MG63 (cell line): ENCODE results near the gene TVP23A. TPM values are rescaled to one million over a fixed set of nuclear protein-coding genes. Genes with fewer than 3 reads are reported as not detected.
"Not testable (repeated sequence)": the region's sequence is repeated elsewhere in the genome, so short reads cannot be mapped to it uniquely, and the experiment has no call there.

Experiments used
- DNase-seq: peaks from one replicate; pipeline ENCODE4 v3.0.0-alpha.2; 2020
- H3K27me3 ChIP-seq: fragments of 250-450 bp; sonication (Bioruptor Pico); 2 replicates; pipeline ENCODE4 v1.5.1; 2020; ENCODE audit warnings: mild to moderate bottlenecking, moderate library complexity
- H3K36me3 ChIP-seq: fragments of 250-450 bp; sonication (Bioruptor Pico); 2 replicates; pipeline ENCODE4 v1.5.1; 2020; ENCODE audit warnings: mild to moderate bottlenecking, moderate library complexity
- H3K4me3 ChIP-seq: fragments of 250-450 bp; sonication (Bioruptor Pico); 2 replicates; pipeline ENCODE4 v1.5.1; 2020; ENCODE audit warnings: mild to moderate bottlenecking, moderate library complexity
- H3K9me3 ChIP-seq: fragments of 250-450 bp; sonication (Bioruptor Pico); 2 replicates; pipeline ENCODE4 v1.5.1; 2020; ENCODE audit warnings: mild to moderate bottlenecking, moderate library complexity
- total RNA-seq: library from RNA; depleted of rRNA; stranded (reverse); fragments of >200 nt; shearing (Covaris generic); gene quantifications from 2 replicates; pipeline ENCODE4 v1.2.3, GENCODE V29; 2014; ENCODE audit warnings: low replicate concordance

TVP23A gene
- total RNA-seq, 1 experiment from 2014 or later: not detected

GRCh38 chr16:10777356-10777755 lies 41.2 kb downstream of the TVP23A start:
- H3K9me3 ChIP-seq: no peaks in the 10 kb centered on the region
- H3K36me3 ChIP-seq: no peaks in the 10 kb centered on the region
- no peaks in the 10 kb centered on the region for H3K27me3 ChIP-seq
- no peak for DNase-seq
- no peak overlapping the region for H3K4me3 ChIP-seq

- H3K27me3 ChIP-seq, H3K4me3 ChIP-seq, H3K36me3 ChIP-seq, H3K9me3 ChIP-seq, DNase-seq: not testable (repeated sequence)
Measured at GRCh38 chr16:10776923-10777322, 41.7 kb downstream of the TVP23A start.

- Histone ChIP-seq H3K9me3 (no peaks in the 10 kb centered on the region), H3K4me3 (no peak overlapping the region), H3K36me3 (no peaks in the 10 kb centered on the region), H3K27me3 (no peaks in the 10 kb centered on the region)
- no peak for DNase-seq
Measured at GRCh38 chr16:10776280-10776679, 42.3 kb downstream of the TVP23A start.

- Histone ChIP-seq H3K9me3 (no peaks in the 10 kb centered on the region), H3K36me3 (no peaks in the 10 kb centered on the region; the same call in 1 of the 2 replicates), H3K4me3 (no peak overlapping the region), H3K27me3 (no peaks in the 10 kb centered on the region)
- DNase-seq: no peak
Measured at GRCh38 chr16:10770907-10771306, 47.7 kb downstream of the TVP23A start.

- H3K9me3 ChIP-seq: no peaks in the 10 kb centered on the region
- H3K27me3 ChIP-seq: no peaks in the 10 kb centered on the region
- no peak overlapping the region for H3K4me3 ChIP-seq
- peaks cover 2% of the 10 kb centered on the region for H3K36me3 ChIP-seq
- DNase-seq: no peak
Measured at GRCh38 chr16:10769381-10769780, 49.2 kb downstream of the TVP23A start.

- H3K27me3 ChIP-seq: no peaks in the 10 kb centered on the region
Measured at GRCh38 chr16:10767127-10767526, 51.5 kb downstream of the TVP23A start.

GRCh38 chr16:10765772-10766171 lies 52.8 kb downstream of the TVP23A start:
- no peak for DNase-seq
- Histone ChIP-seq H3K9me3 (no peaks in the 10 kb centered on the region), H3K4me3 (no peak overlapping the region), H3K27me3 (no peaks in the 10 kb centered on the region), H3K36me3 (peaks cover 2% of the 10 kb centered on the region)

More at GRCh38 chr16:10767127-10767526, 51.5 kb downstream of the TVP23A start:
- H3K9me3 ChIP-seq: no peaks in the 10 kb centered on the region
- no peak for DNase-seq
- no peak overlapping the region for H3K4me3 ChIP-seq
- peaks cover 2% of the 10 kb centered on the region for H3K36me3 ChIP-seq

GRCh38 chr16:10763456-10763855 lies 55.1 kb downstream of the TVP23A start:
- H3K9me3 ChIP-seq: no peaks in the 10 kb centered on the region
- H3K36me3 ChIP-seq: peaks cover 19% of the 10 kb centered on the region
- no peak for DNase-seq
- no peaks in the 10 kb centered on the region for H3K27me3 ChIP-seq
- no peak overlapping the region for H3K4me3 ChIP-seq

- H3K27me3 ChIP-seq: no peaks in the 10 kb centered on the region
- DNase-seq: no peak
- H3K4me3 ChIP-seq: no peak overlapping the region
- H3K36me3 ChIP-seq: peaks cover 24% of the 10 kb centered on the region
- no peaks in the 10 kb centered on the region for H3K9me3 ChIP-seq
Measured at GRCh38 chr16:10762336-10763016, 56.1 kb downstream of the TVP23A start.

- DNase-seq: no peak
- H3K9me3 ChIP-seq: no peaks in the 10 kb centered on the region
- H3K4me3 ChIP-seq: no peak overlapping the region
- no peaks in the 10 kb centered on the region for H3K27me3 ChIP-seq
- H3K36me3 ChIP-seq: peaks cover 31% of the 10 kb centered on the region
Measured at GRCh38 chr16:10761373-10761772, 57.2 kb downstream of the TVP23A start.

- Histone ChIP-seq H3K27me3 (no peaks in the 10 kb centered on the region), H3K36me3 (peaks cover 31% of the 10 kb centered on the region), H3K4me3 (no peak overlapping the region), H3K9me3 (no peaks in the 10 kb centered on the region)
- no peak for DNase-seq
Measured at GRCh38 chr16:10760858-10761257, 57.7 kb downstream of the TVP23A start.

- H3K27me3 ChIP-seq: no peaks in the 10 kb centered on the region
- DNase-seq: no peak
- no peaks in the 10 kb centered on the region for H3K9me3 ChIP-seq
- H3K4me3 ChIP-seq: no peak overlapping the region
- H3K36me3 ChIP-seq: peaks cover 33% of the 10 kb centered on the region
Measured at GRCh38 chr16:10756574-10756973, 62.0 kb downstream of the TVP23A start.

- no peak for DNase-seq
- H3K36me3 ChIP-seq: peaks cover 24% of the 10 kb centered on the region
- no peak overlapping the region for H3K4me3 ChIP-seq
- H3K9me3 ChIP-seq: no peaks in the 10 kb centered on the region
- H3K27me3 ChIP-seq: no peaks in the 10 kb centered on the region
Measured at GRCh38 chr16:10754941-10755340, 63.7 kb downstream of the TVP23A start.

GRCh38 chr16:10753670-10754069 lies 64.9 kb downstream of the TVP23A start:
- H3K27me3 ChIP-seq: no peaks in the 10 kb centered on the region
- H3K4me3 ChIP-seq: no peak overlapping the region
- no peak for DNase-seq
- no peaks in the 10 kb centered on the region for H3K9me3 ChIP-seq
- peaks cover 21% of the 10 kb centered on the region for H3K36me3 ChIP-seq

GRCh38 chr16:10752843-10753523 lies 65.6 kb downstream of the TVP23A start:
- Histone ChIP-seq H3K4me3 (no peak overlapping the region), H3K36me3 (peaks cover 22% of the 10 kb centered on the region), H3K27me3 (no peaks in the 10 kb centered on the region), H3K9me3 (no peaks in the 10 kb centered on the region)
- no peak for DNase-seq

- no peak overlapping the region for H3K4me3 ChIP-seq
- H3K36me3 ChIP-seq: peaks cover 26% of the 10 kb centered on the region
- no peak for DNase-seq
- H3K27me3 ChIP-seq: no peaks in the 10 kb centered on the region
- no peaks in the 10 kb centered on the region for H3K9me3 ChIP-seq
Measured at GRCh38 chr16:10751291-10751697, 67.3 kb downstream of the TVP23A start.

- no peaks in the 10 kb centered on the region for H3K27me3 ChIP-seq
- no peak for DNase-seq
- no peak overlapping the region for H3K4me3 ChIP-seq
- no peaks in the 10 kb centered on the region for H3K9me3 ChIP-seq
- H3K36me3 ChIP-seq: peaks cover 26% of the 10 kb centered on the region
Measured at GRCh38 chr16:10750793-10751192, 67.8 kb downstream of the TVP23A start.

- Histone ChIP-seq H3K9me3 (no peaks in the 10 kb centered on the region), H3K4me3 (no peak overlapping the region), H3K36me3 (peaks cover 21% of the 10 kb centered on the region), H3K27me3 (no peaks in the 10 kb centered on the region)
- DNase-seq: no peak
Measured at GRCh38 chr16:10745841-10746240, 72.8 kb downstream of the TVP23A start.
